GM12878 (cell line): Measurements from ENCODE around the gene ATP12A. TPM values are rescaled to one million over a fixed set of nuclear protein-coding genes. Genes with fewer than 3 reads are reported as not detected.

ENCODE experiments used
- ATAC-seq: fragments of 200-7000 bp; cut with Tn5 transposase; 3 replicates; pipeline ENCODE4 v1.9.1; 2020; ENCODE audit warnings: mild to moderate bottlenecking, moderate library complexity
- BruUV-seq: library from RNA; stranded (reverse); fragments of 400-500 nt; replicated peaks from 2 replicates; lab custom pipeline; 2021; lab: Mats Ljungman, UMichigan
- CTCF ChIA-PET: fragments of 300-600 bp; sonication (Branson Sonifier 250); formaldehyde crosslinking; extraction: SDS; loops from one replicate; lab custom pipeline; 2021; ENCODE audit warnings: inconsistent platforms; lab: Yijun Ruan, JAX
- POLR2A ChIA-PET: fragments of 350-600 bp; formaldehyde crosslinking; extraction: SDS; loops from one replicate; lab custom pipeline; 2021; ENCODE audit warnings: inconsistent platforms; lab: Charles Lee
- RAD21 ChIA-PET: fragments of 300-600 bp; sonication (Branson Sonifier 250); formaldehyde crosslinking; loops from one replicate; lab custom pipeline; 2023; ENCODE audit warnings: antibody characterized with exemption; ENCODE audit not compliant: unreplicated experiment; lab: Charles Lee
- SMC1A ChIA-PET: fragments of 300-600 bp; sonication (Branson Sonifier 250); formaldehyde crosslinking; loops from one replicate; lab custom pipeline; 2023; ENCODE audit not compliant: unreplicated experiment, uncharacterized antibody; lab: Charles Lee
- DNase-seq: peaks from one replicate; pipeline ENCODE4 v3.0.0-alpha.2; 2011; ENCODE audit warnings: low read depth, low spot score
- FAIRE-seq: peaks from 3 replicates; lab custom pipeline; 2011; peaks lifted over from hg19 to GRCh38; lab: Jason Lieb, UNC
- H2AFZ ChIP-seq: 2 replicates; pipeline ENCODE4 v1.6.0; 2011; ENCODE audit warnings: low read depth, low read length, control low read depth; ENCODE audit not compliant: control insufficient read depth
- H3K27ac ChIP-seq: 2 replicates; pipeline ENCODE4 v1.5.1; 2011; ENCODE audit warnings: control low read depth; ENCODE audit not compliant: control insufficient read depth, insufficient read depth
- H3K27me3 ChIP-seq, 2 experiments: replicated peaks in 1 of 2; 2 replicates each; pipeline versions ENCODE4 v1.6.0 to v1.6.1; 2011; ENCODE audit warnings: low read length in 1 of 2; ENCODE audit not compliant: control insufficient read depth in 2 of 2, insufficient read depth in 2 of 2
- H3K36me3 ChIP-seq, 2 experiments: 2 replicates each; pipeline ENCODE4 v1.5.1; 2011; ENCODE audit warnings: low read length in 1 of 2; ENCODE audit not compliant: control insufficient read depth in 2 of 2, insufficient read depth in 2 of 2
- H3K4me1 ChIP-seq: 2 replicates; pipeline ENCODE4 v1.6.1; 2011; ENCODE audit warnings: mild to moderate bottlenecking, low read length, moderate library complexity, mixed read lengths; ENCODE audit not compliant: control insufficient read depth, insufficient read depth
- H3K4me2 ChIP-seq: 2 replicates; pipeline ENCODE4 v1.6.0; 2011; ENCODE audit warnings: control low read depth; ENCODE audit not compliant: control insufficient read depth, insufficient read depth
- H3K4me3 ChIP-seq: fragments of 200-600 bp; sonication (generic); 2 replicates; pipeline ENCODE4 v1.5.1; 2016
- H3K79me2 ChIP-seq: 2 replicates; pipeline ENCODE4 v1.6.0; 2011; ENCODE audit warnings: low read length; ENCODE audit not compliant: control insufficient read depth, insufficient read depth
- H3K9ac ChIP-seq: 2 replicates; pipeline ENCODE4 v1.8.0; 2011; ENCODE audit warnings: low read length, control low read depth, mixed read lengths; ENCODE audit not compliant: control insufficient read depth, insufficient read depth
- H3K9me3 ChIP-seq: replicated peaks from 3 replicates; pipeline ENCODE4 v1.5.1; 2011; ENCODE audit warnings: mild to moderate bottlenecking, low read length; ENCODE audit not compliant: control insufficient read depth, insufficient read depth
- H4K20me1 ChIP-seq: 2 replicates; pipeline ENCODE4 v1.6.0; 2011; ENCODE audit not compliant: control insufficient read depth, insufficient read depth
- BCL11A ChIP-seq: IDR thresholded peaks from 2 replicates; pipeline ENCODE4 v1.6.1; 2011; ENCODE audit warnings: low read depth, low read length
- EGR1 ChIP-seq, 2 experiments: IDR thresholded peaks; 1 replicate in 1 of 2; 2 replicates in 1 of 2; pipeline ENCODE4 v1.6.1; 2011 to 2012; ENCODE audit warnings: low read depth in 2 of 2, low read length in 2 of 2, borderline replicate concordance in 1 of 2, mild to moderate bottlenecking in 1 of 2, moderate library complexity in 1 of 2
- ETV6 ChIP-seq, 2 experiments: fragments of 450-650 bp in 1 of 2; IDR thresholded peaks in 1 of 2; conservative IDR thresholded peaks in 1 of 2; 2 replicates each; pipeline ENCODE4 v1.6.1; 2014; ENCODE audit warnings: antibody characterized with exemption in 1 of 2, borderline replicate concordance in 1 of 2, low read depth in 1 of 2, mild to moderate bottlenecking in 1 of 2, moderate library complexity in 1 of 2
- EZH2 ChIP-seq: IDR thresholded peaks from 2 replicates; pipeline ENCODE4 v1.6.1; 2012; ENCODE audit warnings: low read depth, mild to moderate bottlenecking, control low read depth, inconsistent platforms, low read length, borderline replicate concordance; ENCODE audit not compliant: control insufficient read depth
- GABPA ChIP-seq: IDR thresholded peaks from 2 replicates; pipeline ENCODE4 v1.6.1; 2014; ENCODE audit warnings: antibody characterized with exemption, low read depth, mild to moderate bottlenecking, inconsistent platforms
- MTA3 ChIP-seq: IDR thresholded peaks from 2 replicates; pipeline ENCODE4 v1.6.1; 2012; ENCODE audit warnings: low read length, inconsistent platforms, borderline replicate concordance
- NFIC ChIP-seq: IDR thresholded peaks from 2 replicates; pipeline ENCODE4 v1.6.1; 2012; ENCODE audit warnings: low read depth, mild to moderate bottlenecking, inconsistent platforms, low read length, moderate library complexity
- PML ChIP-seq: IDR thresholded peaks from 2 replicates; pipeline ENCODE4 v1.6.1; 2012; ENCODE audit warnings: low read length, inconsistent platforms
- POLR2A ChIP-seq: IDR thresholded peaks from 2 replicates; pipeline ENCODE4 v1.6.1; 2011; ENCODE audit warnings: low read depth, mild to moderate bottlenecking, low read length
- RBBP5 ChIP-seq: fragments of 200-600 bp; sonication (generic); conservative IDR thresholded peaks from 2 replicates; pipeline ENCODE4 v1.6.1; 2016
- SREBF1 ChIP-seq: IDR thresholded peaks from 2 replicates; pipeline ENCODE4 v1.6.1; 2012; ENCODE audit warnings: mild to moderate bottlenecking, low read length
- SRF ChIP-seq, 2 experiments: IDR thresholded peaks; 2 replicates each; pipeline ENCODE4 v1.6.1; 2011; ENCODE audit warnings: low read depth in 2 of 2, low read length in 2 of 2, mild to moderate bottlenecking in 1 of 2, moderate library complexity in 1 of 2
- TBL1XR1 ChIP-seq: IDR thresholded peaks from 2 replicates; pipeline ENCODE4 v1.6.1; 2012; ENCODE audit warnings: low read depth, low read length, improper control_type of control experiment
- WRNIP1 ChIP-seq: IDR thresholded peaks from 2 replicates; pipeline ENCODE4 v1.6.1; 2011; ENCODE audit warnings: low read depth, low read length, improper control_type of control experiment, borderline replicate concordance
- YBX1 ChIP-seq: fragments of 450-650 bp; IDR thresholded peaks from 2 replicates; pipeline ENCODE4 v1.6.1; 2016; ENCODE audit warnings: antibody characterized with exemption
- YY1 ChIP-seq: IDR thresholded peaks from 2 replicates; pipeline ENCODE4 v1.6.1; 2011; ENCODE audit warnings: low read depth, mild to moderate bottlenecking, low read length
- ZNF622 ChIP-seq: fragments of 450-650 bp; IDR thresholded peaks from 2 replicates; pipeline ENCODE4 v1.6.1; 2017; ENCODE audit warnings: mild to moderate bottlenecking, inconsistent platforms
- WGBS: methylation state at CpG from one replicate; pipeline ENCODE4 v1.1.6; 2016; ENCODE audit warnings: low lambda C conversion rate; ENCODE audit not compliant: insufficient replicate concordance, insufficient coverage; ENCODE audit errors: missing lambda C conversion rate; 5-methylcytosine and 5-hydroxymethylcytosine counted together
- in situ Hi-C: fragments of 300-500 bp; cut with MboI; formaldehyde crosslinking; loops from 9 replicates; pipeline ENCODE4 v1.14.3; 2018; ENCODE audit warnings: mixed read lengths
- intact Hi-C: fragments of 100-400 bp; cut with micrococcal nuclease; formaldehyde crosslinking; loops from one replicate; pipeline ENCODE4 v1.14.2; 2022; ENCODE audit not compliant: unreplicated experiment
- polyA plus RNA-seq, 11 experiments: library from polyadenylated mRNA; depleted of rRNA in 4 of 11; unstranded in 6 of 11; stranded (reverse) in 5 of 11; fragments of >200 nt; fragmentation: Nextera tagmentation in 4 of 11; fragmentation: Illumina TruSeq in 1 of 11; extraction: Ambion mirVana in 4 of 11; extraction: Trizol in 1 of 11; gene quantifications; 1 replicate in 1 of 11; 2 replicates in 10 of 11; pipeline versions ENCODE4 v1.2.1 to v1.2.3, GENCODE V29; 2011 to 2016; ENCODE audit warnings: inconsistent platforms in 2 of 11, missing spikeins in 2 of 11, low read depth in 1 of 11
- total RNA-seq, 4 experiments: library from RNA; depleted of rRNA in 3 of 4; stranded (reverse); fragments of >200 nt in 3 of 4; fragmentation: Illumina TruSeq in 1 of 4; extraction: Trizol in 1 of 4; gene quantifications; 2 replicates each; pipeline versions ENCODE4 v1.2.1 to v1.2.3, GENCODE V29; 2013 to 2021
- TF ChIP-seq, protein P1 (sequence below): fragments of 450-650 bp; formaldehyde crosslinking; IDR thresholded peaks from 2 replicates; pipeline ENCODE4 v1.4.0; 2022; ENCODE audit warnings: mild to moderate bottlenecking, moderate library complexity
- TF ChIP-seq, protein P2 (sequence below): IDR thresholded peaks from 2 replicates; pipeline ENCODE4 v1.6.1; 2012; ENCODE audit warnings: low read depth, low read length, improper control_type of control experiment
- TF ChIP-seq, protein P3 (sequence below): IDR thresholded peaks from 2 replicates; pipeline ENCODE4 v1.6.1; 2012; ENCODE audit warnings: low read depth, low read length, improper control_type of control experiment

ATP12A gene
- total and polyA plus RNA-seq, 10 of the 15 experiments (the other 5 are each of a cell fraction or from before 2014, with no cell fraction given): 0.02 to 0.08 (median 0.04) TPM; not detected in 6

DNA sequence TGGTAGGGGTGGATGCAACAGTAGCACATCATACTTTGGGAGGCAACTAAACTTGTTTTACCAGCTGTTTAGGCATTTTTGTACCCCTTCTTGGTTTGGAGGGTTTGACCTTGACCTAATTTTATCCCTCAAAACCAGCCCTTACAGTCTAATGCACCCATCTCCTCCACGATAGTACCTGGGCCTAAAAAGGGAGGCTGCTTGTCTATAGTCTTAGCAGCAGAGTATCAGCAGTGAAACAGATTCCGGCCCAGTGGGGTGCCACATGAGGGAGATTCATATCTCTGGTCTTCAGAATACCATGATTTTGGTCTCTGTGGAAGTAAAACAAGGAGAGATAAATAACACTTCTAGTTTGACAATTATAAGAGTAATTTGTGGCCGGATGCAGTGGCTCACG is 39.5 kb upstream of the ATP12A start:
- ChIA-PET POLR2A (no interaction called here), SMC1A (no interaction called here), CTCF (interaction anchor here (0.6 to 1.6 kb wide), 3 partner anchors 16 to 87 kb away, joined by 3 read pairs; no protein-coding TSS in a partner anchor), RAD21 (no interaction called here)
- FAIRE-seq (no peak), DNase-seq (no peak), ATAC-seq (no peak)
- in situ Hi-C loops (no loop called here), intact Hi-C loops (no loop called here)
- H3K27ac ChIP-seq: no peak overlapping the region
- H3K27me3 ChIP-seq: no peaks in the 10 kb centered on the region
- no peak for TF ChIP-seq WRNIP1
- no peak for TF ChIP-seq ZNF622
- TF ChIP-seq SREBF1: no peak
- no peak for TF ChIP-seq BCL11A
- no peak for TF ChIP-seq SRF (IDR thresholded peaks at IDR 0.05; ENCODE audit: low read depth in 2 of 2, low read length in 2 of 2)
- no peak for TF ChIP-seq NFIC
- TF ChIP-seq EGR1 (IDR thresholded peaks at IDR 0.05; ENCODE audit: borderline replicate concordance in 1 of 2, low read depth in 2 of 2, low read length in 2 of 2): no peak
- TF ChIP-seq, protein P1, sequence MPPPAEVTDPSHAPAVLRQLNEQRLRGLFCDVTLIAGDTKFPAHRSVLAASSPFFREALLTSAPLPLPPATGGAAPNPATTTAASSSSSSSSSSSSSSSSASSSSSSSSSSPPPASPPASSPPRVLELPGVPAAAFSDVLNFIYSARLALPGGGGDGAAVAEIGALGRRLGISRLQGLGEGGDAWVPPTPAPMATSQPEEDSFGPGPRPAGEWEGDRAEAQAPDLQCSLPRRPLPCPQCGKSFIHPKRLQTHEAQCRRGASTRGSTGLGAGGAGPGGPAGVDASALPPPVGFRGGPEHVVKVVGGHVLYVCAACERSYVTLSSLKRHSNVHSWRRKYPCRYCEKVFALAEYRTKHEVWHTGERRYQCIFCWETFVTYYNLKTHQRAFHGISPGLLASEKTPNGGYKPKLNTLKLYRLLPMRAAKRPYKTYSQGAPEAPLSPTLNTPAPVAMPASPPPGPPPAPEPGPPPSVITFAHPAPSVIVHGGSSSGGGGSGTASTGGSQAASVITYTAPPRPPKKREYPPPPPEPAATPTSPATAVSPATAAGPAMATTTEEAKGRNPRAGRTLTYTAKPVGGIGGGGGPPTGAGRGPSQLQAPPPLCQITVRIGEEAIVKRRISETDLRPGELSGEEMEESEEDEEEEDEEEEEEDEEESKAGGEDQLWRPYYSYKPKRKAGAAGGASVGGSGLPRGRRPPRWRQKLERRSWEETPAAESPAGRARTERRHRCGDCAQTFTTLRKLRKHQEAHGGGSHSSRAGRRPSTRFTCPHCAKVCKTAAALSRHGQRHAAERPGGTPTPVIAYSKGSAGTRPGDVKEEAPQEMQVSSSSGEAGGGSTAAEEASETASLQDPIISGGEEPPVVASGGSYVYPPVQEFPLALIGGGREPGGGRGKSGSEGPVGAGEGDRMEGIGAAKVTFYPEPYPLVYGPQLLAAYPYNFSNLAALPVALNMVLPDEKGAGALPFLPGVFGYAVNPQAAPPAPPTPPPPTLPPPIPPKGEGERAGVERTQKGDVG (CRISPR knock-in tag): no peak
- TF ChIP-seq PML: no peak
- no peak for TF ChIP-seq ETV6 (conservative IDR thresholded peaks at IDR 0.05 in 1 of 2, IDR thresholded peaks at IDR 0.05 in 1 of 2; ENCODE audit: borderline replicate concordance in 1 of 2, low read depth in 1 of 2)
- TF ChIP-seq TBL1XR1: no peak
- no peak for TF ChIP-seq EZH2
- TF ChIP-seq, protein P2, sequence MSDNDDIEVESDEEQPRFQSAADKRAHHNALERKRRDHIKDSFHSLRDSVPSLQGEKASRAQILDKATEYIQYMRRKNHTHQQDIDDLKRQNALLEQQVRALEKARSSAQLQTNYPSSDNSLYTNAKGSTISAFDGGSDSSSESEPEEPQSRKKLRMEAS: no peak
- TF ChIP-seq, protein P3, sequence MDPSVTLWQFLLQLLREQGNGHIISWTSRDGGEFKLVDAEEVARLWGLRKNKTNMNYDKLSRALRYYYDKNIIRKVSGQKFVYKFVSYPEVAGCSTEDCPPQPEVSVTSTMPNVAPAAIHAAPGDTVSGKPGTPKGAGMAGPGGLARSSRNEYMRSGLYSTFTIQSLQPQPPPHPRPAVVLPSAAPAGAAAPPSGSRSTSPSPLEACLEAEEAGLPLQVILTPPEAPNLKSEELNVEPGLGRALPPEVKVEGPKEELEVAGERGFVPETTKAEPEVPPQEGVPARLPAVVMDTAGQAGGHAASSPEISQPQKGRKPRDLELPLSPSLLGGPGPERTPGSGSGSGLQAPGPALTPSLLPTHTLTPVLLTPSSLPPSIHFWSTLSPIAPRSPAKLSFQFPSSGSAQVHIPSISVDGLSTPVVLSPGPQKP: no peak
- TF ChIP-seq RBBP5: no peak
- no peak for TF ChIP-seq YBX1
- TF ChIP-seq MTA3: no peak
- no peak for TF ChIP-seq GABPA
- TF ChIP-seq POLR2A: no peak
- no peak for TF ChIP-seq YY1
- BruUV-seq: no TSS peak
- H3K9ac ChIP-seq: no peak overlapping the region
- H3K9me3 ChIP-seq: no peaks in the 10 kb centered on the region
- no peaks in the 10 kb centered on the region for H3K4me1 ChIP-seq
- no peaks in the 10 kb centered on the region for H4K20me1 ChIP-seq
- no peaks in the 10 kb centered on the region for H3K79me2 ChIP-seq
- no peak overlapping the region for H3K4me3 ChIP-seq
- no peak overlapping the region for H2AFZ ChIP-seq
- H3K4me2 ChIP-seq: no peak overlapping the region
- WGBS: 46% methylated on average over 4 of the region's 4 CpGs
- H3K36me3 ChIP-seq: no peaks in the 10 kb centered on the region
